Hematopoietic multipotent progenitor cell treated with erythropoietin and hydrocortisone succinate and interleukin-3 and kit ligand, for 17 days (in vitro differentiated cells): ENCODE measurements around the gene CCDC85A.

Source experiments
- DNase-seq: peaks from one replicate; pipeline ENCODE4 v3.0.0-alpha.2; 2015; ENCODE audit warnings: low spot score

The CCDC85A gene

DNA sequence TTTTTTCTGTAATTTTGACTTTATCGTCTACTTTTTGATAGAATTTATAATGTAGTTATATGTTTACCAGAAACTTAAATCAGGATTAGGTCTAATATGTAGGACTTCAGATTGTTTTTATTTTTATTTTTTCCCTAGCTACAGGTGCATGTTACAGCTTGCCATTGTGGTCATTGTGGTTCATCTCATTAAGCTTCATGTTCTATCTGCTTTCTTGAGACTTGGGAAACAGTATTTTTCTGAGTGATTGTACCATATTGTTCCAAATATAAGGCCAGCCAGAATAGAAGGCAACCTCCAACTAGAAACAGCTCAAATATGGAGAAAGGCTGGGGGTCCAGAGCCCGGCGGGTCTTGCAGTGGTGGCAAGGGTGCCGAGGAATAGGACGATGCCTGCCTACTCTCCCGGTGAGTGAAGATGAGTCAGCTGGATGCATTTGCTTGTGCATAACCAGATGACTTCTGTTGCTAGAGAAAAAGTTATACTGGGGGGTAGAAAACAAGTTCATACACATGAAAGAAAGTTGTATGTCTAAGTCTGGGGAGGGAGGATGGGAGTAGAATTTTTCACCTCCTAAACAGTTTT lies 188.4 kb downstream of the CCDC85A start:
- no peak for DNase-seq

- DNase-seq = no peak
These were observed 191.5 kb downstream of the CCDC85A start for GRCh38 chr2:56375251-56375650.

DNA sequence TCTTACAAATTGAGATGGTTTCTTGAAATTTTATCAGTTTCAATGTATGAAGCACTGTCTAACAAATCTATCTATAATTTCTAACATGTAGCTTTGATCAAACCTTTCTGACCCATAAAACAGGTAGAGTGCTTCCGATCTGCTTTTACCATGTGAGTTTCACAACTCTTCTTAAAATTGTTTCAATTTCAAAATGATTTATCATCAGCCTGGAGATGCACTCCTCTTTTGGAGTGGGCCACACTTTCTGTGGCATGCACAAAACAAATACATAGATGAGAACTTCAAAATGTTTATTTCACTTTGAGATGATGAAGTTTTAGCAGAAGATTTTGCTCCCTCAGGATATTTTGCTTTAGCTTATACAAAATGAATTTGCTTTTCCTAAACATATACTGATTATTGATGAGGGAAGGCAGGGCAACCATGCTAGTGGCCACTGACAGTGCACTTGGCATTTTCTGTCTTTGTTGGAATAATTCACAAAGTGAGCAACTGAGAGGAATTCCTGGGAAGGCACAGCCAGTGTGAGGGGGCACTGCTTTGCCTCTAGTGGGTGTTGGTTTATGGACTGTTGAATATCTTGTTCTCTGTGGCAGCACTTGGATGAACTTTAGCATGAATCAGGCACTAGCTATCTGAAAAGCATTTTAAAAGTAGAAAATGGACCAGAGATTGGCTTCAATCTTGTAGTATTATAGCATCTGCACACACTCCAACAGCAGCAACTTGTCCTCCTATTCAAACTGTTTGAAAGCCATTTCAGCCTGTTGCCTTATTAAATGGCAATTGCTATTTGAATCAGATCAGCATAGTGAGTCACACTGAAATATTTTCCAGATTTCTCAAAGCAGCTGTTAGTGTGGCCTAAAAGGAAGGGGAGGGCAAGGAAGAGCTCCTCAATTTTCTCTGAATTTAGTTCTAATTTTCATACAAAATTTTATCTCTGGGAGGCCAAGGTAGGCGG lies 193.2 kb downstream of the CCDC85A start:
- no peak for DNase-seq

- DNase-seq = no peak
These were observed 195.3 kb downstream of the CCDC85A start for GRCh38 chr2:56379066-56379465.

DNA sequence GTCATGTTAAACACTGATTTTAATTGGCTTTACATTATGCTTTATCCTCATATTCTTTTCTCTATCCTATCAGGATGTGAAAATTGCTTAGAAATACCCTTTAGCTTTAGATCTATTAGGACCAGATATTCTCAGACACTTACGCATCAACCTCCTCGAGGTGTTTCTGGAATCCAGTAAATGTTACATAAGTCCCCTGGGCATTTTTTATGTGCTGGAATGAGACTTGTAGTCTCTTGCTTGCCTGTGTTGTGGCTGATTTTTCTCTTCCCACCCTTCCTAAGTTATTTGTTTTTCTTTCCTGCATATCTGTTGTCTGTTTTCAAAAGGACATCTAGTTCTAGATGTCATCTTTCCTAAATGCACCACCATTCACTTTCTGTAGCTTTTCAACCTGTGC lies 197.1 kb downstream of the CCDC85A start:
- DNase-seq = no peak

GRCh38 chr2:56382466-56382865 lies 198.7 kb downstream of the CCDC85A start:
- no peak for DNase-seq

GRCh38 chr2:56386657-56387056 lies 202.9 kb downstream of the CCDC85A start:
- no peak for DNase-seq

DNA sequence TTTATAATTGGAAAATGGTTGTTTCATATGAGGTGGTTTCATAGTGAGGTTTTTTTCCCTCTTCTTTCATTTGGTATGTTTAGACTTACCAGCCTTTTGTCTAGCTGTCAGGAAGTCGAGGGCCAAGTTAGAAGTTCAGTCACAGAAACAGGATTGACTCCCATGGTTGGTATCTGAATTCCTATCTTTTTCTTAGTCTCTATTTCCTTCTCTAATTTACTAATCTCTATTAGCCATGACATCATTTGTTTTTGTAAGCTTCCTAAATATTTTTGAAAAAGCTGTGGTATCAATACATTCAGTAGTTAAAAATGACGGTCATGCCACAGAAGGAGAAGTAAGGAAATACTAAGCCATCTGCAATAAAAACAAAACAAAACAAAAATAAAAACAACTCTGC lies 206.9 kb downstream of the CCDC85A start:
- DNase-seq = no peak

GRCh38 chr2:56410140-56410539 lies 226.3 kb downstream of the CCDC85A start:
- no peak for DNase-seq

- no peak for DNase-seq
These were observed 232.8 kb downstream of the CCDC85A start for GRCh38 chr2:56416500-56417176.
